ENCODE measurements around the gene UBP1.
"Not testable (repeated sequence)": the region's sequence is repeated elsewhere in the genome, so short reads cannot be mapped to it uniquely, and the experiment has no call there.

UBP1 gene

DNA sequence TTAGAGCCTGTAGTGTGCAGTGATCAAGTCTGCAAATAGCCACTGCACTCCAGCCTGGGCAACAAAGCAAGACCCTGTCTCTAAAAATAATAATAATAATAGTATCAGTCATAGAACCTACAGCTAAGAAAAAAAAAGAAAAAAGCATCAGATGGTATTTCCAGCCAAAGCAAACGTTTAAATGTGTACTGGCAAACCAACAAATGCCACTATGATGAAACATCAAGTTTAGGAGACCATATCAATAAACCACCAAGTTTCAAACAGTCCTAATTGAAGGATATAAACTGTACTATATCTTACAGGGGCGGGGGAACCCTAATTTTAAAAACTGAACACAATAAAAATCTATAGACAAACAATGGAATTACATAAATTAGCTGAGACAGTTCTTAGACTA lies 6.4 kb downstream of the UBP1 start:
- no peak for DNase-seq (ENCODE audit: low read depth in 2 of 2)

DNA sequence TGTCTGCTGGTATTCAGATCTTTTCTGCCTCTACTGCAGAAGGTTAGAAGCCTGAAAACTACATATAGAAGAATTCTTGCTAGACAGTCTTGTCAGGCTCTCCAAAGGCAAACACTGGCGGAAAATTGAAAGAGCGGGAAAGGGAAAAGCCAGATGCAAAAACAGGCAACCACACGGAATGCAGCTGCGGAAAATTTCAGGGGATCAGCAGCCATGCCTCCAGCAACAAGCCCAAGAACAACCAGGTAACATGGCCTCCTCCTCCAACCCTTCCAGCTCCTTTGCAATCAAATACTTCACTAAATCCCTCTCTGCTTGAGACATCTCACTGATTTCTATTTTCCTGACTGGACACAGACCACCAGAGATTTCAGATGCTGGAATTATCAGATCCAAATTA lies 9.6 kb downstream of the UBP1 start:
- DNase-seq (ENCODE audit: low read depth in 2 of 2) = no peak

DNA sequence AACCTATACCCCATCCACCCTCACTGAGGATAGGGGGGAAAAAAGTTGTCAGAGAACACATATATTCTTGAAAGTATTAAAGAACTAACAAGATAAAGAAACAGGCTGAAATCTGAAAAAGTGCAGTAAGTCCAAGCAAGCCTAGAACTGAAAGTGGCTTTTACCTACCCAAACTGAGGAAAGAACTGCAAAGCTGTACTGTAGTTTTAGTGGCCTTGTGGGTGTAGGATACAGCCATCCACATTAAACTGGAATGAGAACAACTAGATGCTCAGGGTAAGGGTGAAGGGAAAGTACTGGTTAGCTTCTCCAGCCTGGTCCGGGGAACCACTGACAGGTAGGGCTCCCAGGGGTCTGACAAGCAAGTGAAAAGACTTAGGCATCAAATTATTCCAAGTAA lies 10.1 kb downstream of the UBP1 start:
- no peak for DNase-seq (ENCODE audit: low read depth in 2 of 2)

DNA sequence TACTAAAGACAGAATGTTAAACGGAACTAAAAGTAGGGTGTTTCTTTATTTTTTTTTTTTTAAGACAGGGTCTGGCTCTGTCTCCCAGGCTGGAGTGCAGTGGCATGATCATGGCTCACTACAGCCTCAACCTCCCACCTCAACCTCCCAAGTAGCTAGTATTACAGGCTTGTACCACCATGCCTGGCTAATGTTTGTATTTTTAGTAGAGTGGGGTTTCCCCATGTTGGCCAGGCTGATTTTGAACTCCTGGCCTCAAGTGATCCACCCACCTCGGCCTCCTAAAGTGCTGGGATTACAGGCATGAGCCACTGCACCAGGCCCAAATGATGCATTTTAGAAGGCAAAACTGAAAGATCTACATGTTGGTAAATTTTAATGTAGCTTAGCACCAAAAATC lies 10.9 kb downstream of the UBP1 start:
- DNase-seq (ENCODE audit: low read depth in 2 of 2) = not testable (repeated sequence)

DNA sequence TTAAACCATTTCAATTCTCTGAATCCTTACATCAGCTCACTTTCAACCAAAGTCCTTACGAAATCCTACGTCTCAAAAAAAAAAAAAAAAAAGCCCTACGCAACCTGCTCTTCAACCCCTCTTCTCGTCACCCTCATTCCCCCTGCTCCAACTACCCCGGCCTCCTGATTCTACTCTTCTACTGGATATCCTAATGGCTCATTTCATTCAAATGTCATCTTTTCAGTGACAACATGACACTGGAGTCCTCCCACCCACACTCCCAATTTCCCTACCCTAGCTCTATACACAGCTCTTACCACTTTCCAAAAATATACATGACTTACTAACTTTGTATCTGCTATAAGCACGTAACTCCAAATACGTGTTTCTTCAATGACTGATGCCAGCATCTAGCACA lies 11.5 kb downstream of the UBP1 start:
- no peak for DNase-seq (ENCODE audit: low read depth in 2 of 2)

DNA sequence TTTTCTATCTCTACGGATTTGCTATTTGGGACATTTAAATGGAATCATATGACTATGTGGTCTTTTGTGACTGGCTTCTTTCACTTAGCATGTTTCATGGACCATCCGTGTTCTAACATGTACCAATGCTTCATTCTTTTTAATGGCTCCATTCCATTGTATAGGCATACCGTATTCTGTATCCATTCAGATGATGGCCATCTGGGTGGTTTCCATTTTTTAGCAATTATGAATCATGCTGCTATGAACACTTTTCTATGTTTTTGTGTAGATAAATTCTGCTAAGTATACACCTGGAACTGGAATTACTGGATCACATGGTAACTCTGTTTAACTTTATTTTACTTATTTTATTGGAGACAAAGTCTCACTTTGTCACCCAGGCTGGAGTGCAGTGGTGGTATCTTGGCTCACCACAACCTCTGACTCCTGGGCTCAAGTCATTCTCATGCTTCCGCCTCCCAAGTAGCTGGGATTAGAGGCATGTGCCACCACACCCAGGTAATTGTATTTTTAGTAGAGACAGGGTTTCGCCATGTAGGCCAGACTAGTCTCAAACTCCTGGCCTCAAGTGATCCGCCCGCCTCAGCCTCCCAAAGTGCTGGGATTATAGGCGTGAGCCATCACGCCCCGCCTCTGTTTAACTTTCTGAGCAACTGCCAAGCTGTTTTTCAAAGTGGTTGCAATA lies 13.4 kb downstream of the UBP1 start:
- no peak for DNase-seq (ENCODE audit: low read depth in 2 of 2)

DNA sequence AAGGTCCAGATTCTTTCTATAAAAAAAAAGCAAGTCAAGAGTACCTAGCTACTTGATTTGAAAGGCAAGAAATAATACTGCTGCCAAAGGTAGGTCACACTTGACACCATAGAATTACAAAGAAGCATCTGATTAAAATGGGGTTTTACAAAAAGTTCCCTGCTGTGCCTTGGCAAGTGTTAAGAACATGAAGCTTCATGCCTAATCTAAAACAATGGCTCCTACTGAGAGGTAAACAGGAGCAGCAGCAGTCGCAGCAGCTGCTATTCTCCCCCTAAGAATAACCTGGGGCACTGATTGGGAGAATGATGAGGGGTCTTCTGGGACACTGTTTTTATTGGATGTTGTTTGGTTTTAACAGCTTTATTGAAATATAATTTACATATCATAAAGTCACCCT lies 14.1 kb downstream of the UBP1 start:
- no peak for DNase-seq (ENCODE audit: low read depth in 2 of 2)

DNA sequence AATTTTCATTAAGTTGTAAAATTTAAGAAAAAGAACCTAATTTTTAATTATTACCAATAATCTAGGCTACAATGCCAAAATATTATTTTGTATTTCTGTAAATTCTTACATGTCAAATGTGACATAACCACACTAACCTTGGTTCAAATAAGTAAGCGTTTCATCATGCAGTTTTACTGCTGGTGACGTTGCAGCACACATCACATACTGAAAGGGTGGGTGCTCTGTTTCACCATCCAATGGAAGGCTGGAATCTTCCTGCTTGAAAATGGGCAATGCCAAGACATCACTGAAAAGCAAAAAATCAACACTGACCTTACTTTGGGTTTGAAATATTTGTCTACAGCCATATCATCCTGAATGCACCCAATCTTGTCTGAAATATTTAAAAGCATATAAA lies 14.8 kb downstream of the UBP1 start:
- DNase-seq (ENCODE audit: low read depth in 2 of 2) = no peak

DNA sequence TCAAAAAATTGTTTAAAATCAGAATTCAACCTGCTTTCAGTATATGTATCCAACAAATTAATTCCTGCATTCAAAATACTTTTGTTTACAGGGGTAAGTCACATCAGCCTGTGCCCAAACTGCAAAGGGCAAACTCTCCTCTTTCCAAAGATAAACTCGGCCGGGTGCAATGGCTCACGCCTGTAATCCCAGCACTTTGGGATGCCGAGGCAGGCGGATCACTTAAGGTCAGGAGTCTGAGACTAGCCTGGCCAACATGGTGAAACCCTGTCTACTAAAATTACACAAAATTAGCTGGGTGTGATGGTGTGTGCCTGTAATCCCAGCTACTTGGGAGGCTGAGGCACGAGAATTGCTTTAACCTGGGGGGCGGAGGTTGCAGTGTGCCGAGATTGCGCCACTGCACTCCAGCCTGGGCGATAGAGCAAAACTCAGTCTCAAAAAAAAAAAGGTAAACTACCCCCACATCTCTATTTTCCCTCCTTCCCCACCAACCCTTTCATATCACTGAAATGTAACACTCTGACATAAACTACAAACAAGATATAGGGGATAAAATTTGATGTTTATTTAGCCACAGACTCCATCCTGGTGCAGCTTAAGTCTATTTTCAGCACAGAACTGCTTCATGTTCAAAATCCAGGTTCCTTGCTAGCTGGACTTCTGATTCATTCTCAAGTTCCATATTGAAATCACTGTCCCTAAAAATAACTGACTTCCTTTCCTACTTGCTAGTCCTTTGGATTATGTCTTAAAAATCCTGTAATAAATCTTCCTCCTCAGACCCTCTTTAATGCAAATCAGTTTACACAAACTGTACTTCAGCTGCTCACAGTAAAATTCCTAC lies 15.4 kb downstream of the UBP1 start:
- DNase-seq (ENCODE audit: low read depth in 2 of 2) = no peak

DNA sequence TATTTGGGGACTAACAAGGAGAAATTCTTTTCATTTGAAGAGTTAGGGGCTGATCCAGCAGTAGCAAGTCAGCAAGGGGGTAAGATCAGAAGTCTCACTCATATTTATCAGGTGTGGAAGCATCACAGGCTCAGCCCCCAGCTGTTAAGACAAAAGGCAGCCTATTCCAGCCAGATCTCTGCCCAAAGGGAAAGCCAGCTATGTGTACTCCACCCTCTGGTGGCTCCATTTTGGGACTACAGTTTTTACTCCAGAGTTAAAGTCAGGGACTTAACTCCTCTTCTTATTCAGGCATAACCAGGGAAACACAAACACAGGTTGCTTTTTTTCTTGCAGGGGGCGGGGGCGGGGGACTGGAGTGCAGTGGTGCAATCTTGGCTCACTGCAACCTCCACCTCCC lies 19.2 kb downstream of the UBP1 start:
- no peak for DNase-seq (ENCODE audit: low read depth in 2 of 2)

DNA sequence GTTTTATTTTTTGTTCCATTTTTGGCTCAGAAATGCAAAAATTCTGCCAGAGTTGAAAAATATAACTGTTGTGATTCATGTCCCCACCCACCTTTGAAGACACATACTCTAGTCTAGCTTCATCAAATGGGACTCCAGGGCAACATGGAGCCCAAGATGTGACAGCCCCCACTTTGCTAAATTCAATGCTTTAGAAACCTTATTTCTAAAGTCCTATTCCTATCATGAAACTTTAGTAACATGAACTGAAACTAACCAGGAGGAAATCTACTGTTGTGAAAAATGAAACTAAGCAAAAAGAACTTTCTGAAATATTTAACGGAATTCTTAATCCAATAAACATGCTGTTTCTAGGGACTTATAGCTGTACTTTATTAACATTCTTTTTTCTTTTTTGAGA lies 20.3 kb downstream of the UBP1 start:
- no peak for DNase-seq (ENCODE audit: low read depth in 2 of 2)

DNA sequence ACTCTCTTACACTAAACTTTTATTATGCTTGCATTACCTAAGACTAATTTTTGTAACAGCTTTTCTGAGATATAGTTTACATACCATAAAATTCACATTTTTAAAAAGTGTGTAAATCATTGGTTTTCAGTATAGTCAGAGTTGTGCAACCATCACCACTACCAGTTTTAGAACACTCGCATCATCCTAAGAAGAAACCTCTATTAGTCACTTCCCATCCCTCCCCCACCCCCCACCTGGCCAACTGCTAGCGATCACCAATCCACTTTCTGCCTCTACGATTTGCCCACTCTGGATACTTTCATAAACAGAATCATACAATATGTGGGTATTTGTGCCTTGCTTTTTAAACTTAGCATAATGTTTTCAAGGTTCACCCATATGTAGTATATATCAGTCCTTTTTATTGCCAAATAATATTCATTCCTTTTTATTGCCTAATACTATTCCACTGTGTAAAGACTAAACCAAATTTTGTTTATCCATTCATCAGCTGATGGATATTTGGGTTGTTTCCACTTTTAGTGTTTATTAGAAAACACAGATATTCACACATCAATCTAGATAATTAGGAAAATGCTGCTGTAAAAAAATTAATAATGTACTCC lies 23.0 kb downstream of the UBP1 start:
- DNase-seq (ENCODE audit: low read depth in 2 of 2) = peak in 1 of 2 donors; percentile 11

DNA sequence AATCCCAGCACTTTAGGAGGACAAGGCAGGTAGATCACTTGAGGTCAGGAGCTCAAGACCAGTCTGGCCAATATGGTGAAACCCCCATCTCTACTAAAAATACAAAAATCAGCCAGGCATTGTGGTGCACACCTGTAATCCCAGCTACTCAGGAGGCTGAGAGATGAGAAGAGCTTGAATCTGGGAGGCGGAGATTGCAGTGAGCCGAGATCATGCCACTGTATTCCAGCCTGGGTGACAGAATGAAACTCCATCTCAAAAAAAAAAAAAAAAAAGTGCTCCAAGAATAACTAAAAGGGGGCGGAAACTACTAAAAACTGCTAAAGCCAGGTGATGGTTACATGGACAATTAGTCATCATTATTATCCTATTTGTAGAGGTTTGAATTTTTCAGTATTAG lies 29.4 kb downstream of the UBP1 start:
- not testable (repeated sequence) for DNase-seq (ENCODE audit: low read depth in 2 of 2)

DNA sequence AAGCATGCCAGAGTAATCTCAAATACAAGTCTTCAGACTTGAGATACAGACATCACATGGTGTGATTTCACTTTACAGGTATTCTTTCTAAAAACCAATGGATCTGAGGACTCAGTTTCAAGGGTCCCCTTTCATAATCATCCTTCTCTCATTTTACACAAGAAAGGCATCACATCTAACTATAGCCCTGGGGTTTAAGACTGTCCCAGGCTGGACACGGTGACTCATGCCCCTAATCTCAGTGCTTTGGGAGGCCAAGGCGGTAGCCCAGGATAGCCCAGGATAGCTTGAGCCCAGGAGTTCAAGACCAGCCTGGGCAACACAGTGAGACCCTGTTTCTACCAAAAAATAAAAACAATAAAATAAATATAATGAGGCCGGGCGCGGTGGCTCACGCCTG lies 36.4 kb downstream of the UBP1 start:
- DNase-seq (ENCODE audit: low read depth in 2 of 2) = no peak

DNA sequence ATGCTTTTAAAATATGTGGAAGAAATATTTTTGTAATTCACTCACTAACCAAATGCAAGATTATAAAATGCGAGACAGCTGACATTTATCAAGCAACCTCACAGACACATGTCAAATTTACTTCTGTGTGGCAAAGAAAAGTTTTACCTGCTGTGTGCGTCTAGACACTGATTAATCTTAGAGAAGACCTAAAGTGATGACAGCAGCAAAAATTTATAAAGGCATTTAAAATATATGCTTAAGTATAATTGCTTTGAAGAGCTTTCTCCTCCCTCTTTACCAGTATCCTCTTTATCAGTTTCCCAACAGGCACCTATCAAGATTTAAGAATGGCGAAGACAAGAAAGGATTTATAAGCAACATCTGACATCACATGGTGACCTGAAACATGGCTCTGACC lies 37.3 kb downstream of the UBP1 start:
- no peak for DNase-seq (ENCODE audit: low read depth in 2 of 2)

DNA sequence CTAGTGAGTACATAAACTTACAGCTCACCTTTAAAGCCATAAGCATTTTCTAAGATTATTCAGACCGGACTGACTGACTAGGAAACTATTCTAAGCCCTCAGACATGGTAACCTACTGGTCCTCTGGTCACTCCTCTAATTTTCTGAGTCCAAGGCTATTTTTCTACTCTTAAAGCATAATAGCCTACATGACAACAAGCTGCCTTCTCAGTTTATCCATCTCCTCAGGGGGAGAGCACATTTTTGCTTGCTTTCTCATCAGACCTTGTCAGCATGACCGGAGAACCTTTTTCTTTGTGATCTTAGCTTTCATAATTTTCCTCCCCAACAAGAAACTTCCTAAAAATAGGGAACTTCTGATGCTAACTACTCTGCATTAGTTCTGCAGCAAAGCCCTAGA lies 38.4 kb downstream of the UBP1 start:
- DNase-seq (ENCODE audit: low read depth in 2 of 2) = no peak

DNA sequence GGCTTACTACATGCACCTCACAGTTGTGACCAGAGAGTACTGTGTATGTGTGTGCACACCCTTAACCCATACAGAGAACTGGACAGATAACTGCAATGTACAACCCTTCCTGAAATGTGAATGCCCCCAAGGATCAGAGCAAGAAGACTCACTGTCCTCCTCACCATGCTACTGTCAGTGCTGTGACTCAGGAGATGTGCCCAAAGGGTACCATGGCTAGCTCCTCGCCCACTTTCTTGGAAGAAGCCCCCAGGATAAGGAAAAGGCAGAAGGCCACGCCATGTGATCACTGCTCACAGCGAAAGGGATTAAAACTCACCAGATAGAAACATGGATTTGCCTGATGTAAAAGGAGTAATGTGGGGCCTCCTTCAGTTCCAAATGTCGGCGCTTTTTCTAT lies 41.8 kb downstream of the UBP1 start:
- no peak for DNase-seq (ENCODE audit: low read depth in 2 of 2)

DNA sequence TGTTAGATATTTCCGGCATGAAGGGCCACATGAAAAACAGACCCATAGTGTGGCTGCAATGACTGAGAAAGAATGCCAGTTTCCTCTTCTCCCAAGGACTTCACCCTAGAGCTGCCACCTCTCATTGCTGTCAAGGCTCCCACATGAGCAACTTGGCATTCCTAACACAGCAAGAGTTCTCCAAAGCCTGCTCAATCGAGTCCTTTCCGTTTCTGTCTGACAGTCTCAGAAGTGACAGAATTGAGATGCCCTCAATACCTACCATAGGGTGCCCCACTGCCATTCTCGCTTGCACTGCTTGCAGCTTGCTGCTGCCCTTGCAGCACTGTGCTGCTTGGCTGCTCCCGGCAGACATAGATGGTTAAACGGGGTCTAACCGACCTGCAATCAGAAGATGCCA lies 44.3 kb downstream of the UBP1 start:
- DNase-seq (ENCODE audit: low read depth in 2 of 2) = no peak

DNA sequence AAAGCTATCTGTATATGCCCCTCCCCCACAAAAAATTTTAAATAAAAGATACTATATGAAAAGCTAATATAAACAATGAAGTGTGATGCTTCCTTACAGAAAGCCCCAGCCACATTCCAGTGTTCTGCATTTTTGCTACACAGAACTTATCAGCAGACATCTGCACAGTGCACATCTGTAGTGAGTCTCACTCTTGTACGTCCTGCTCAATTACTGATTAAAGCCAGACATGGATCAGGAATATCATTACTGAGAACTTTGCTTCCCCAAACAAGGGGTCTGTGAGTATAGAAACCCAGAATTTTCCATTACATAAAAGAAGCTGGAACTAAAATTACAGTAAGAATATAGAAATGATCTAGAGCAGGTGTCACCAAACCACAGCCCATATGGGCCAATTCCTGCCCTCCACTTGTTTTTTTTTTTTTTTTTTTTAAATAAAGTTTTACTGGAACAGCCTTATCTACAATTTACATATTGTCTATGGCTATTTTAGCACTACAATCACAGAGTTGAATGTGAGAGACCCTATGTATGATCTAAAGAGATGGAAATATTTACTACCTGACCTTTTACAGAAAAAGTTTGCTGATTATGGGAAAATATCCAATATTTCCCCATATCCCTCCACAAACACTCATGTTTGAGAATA lies 45.7 kb downstream of the UBP1 start:
- no peak for DNase-seq (ENCODE audit: low read depth in 2 of 2)

DNA sequence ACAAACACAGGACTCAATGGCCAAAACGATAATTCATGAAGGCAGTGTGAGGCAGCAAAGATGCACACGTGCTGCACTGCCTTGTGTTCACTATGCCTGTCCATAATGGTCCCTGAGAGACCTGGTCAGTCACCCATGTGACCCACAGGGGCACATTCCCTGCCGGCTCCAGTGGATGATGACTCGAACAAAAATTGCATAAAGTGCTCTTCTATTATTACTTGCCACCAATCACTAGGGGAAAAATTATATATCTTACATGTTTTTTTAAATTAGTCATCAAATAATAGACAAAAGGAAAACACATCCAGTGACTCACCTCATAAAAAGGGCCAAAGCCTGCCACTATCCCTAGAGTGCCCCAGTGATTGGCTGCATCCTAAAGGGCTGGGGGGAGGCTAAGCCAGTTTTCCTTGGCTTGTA lies 47.5 kb downstream of the UBP1 start:
- DNase-seq (ENCODE audit: low read depth in 2 of 2) = no peak

DNA sequence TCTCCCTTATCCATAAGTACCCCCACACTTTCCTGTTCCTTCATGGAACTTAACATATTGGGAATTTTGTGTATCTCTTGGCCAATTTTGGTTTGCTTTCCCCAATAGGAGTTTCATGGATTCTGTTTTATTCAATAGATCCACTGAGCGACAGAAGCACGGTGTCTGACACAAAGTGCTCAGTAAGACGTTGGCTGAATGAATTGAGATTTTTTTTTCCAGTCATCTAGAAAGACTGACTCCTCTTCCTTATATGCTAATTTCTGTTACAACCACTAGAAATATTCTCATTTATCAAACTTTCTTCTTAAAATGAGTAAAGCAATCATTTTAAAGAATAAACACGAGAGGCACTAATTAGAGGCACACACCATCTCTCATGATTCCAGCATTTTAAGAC lies 48.1 kb downstream of the UBP1 start:
- DNase-seq (ENCODE audit: low read depth in 2 of 2) = no peak

DNA sequence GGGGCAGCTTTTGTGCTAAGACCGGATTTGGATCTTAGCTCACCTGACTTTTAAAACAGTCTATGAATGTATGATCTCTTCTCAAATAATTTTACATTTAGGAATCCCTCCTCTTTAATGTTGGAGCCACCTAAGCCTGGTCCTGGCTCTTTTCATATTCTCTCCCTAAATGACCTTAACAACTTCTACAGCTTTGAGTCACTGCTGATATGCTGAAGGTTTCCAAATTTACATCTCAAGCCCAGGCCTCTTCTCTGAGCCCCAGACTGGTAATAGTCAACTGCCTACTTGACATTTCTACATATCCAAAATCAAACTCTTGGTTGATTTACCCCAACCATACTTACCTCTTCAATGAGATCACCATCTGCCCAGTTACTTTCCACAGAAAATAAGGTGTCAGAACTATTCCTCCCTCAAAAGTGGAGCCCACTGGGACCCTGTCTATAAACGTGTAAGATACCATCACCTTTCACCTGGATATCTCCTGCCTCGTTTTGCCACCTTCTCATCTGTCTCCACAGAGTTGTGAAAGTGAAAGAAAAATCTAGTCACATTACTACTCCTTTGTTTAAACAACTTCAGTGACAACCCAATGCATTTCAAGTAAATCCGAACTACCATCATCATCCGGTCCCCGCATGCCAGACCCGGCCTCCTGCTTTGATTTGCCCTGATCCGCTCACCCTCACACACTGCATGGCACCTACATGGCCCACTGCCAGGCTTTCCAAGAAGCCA lies 48.8 kb downstream of the UBP1 start:
- DNase-seq (ENCODE audit: low read depth in 2 of 2) = no peak
